Measurements from ENCODE around the gene ANKRD11.

The ANKRD11 gene

GRCh38 chr16:89317101-89317671, 173.2 kb downstream of the ANKRD11 start:
- no peak overlapping the region for H3K18ac ChIP-seq (ENCODE audit: low read length)
- no peak overlapping the region for H3K4me2 ChIP-seq (ENCODE audit: low read length)
- no peak overlapping the region for H2BK120ac ChIP-seq (ENCODE audit: low read depth, low read length)
- no peak overlapping the region for H3K27ac ChIP-seq (ENCODE audit: low read depth, low read length)
- H3K4me1 ChIP-seq (ENCODE audit: control insufficient read depth, low read depth, low read length): peaks cover 10% of the 10 kb centered on the region
- DNase-seq: no peak
- no peaks in the 10 kb centered on the region for H3K36me3 ChIP-seq (ENCODE audit: control insufficient read depth, insufficient read depth, low read length)
- no peak overlapping the region for H2AK5ac ChIP-seq (ENCODE audit: low read length)
- H2BK5ac ChIP-seq (ENCODE audit: low read length): no peak overlapping the region
- peaks cover 62% of the 10 kb centered on the region for H3K79me1 ChIP-seq (ENCODE audit: low read length)
- no peak overlapping the region for H3K23ac ChIP-seq (ENCODE audit: low read length)
- H3K27me3 ChIP-seq (ENCODE audit: insufficient read depth, low read length, poor library complexity): no peaks in the 10 kb centered on the region
- WGBS (ENCODE audit: extremely low coverage, insufficient coverage, low lambda C conversion rate): no CpG with 5 or more reads among the region's 12 CpGs
- no peak overlapping the region for H2BK15ac ChIP-seq (replicated peaks; ENCODE audit: low read depth)
- no peak overlapping the region for H3K4ac ChIP-seq (ENCODE audit: low read depth, low read length)
- H3K56ac ChIP-seq (ENCODE audit: low read length): no peak overlapping the region
- peaks cover 96% of the 10 kb centered on the region for H3K79me2 ChIP-seq (ENCODE audit: control insufficient read depth, insufficient read depth, low read length)
- no peak overlapping the region for H4K5ac ChIP-seq (ENCODE audit: low read length)
- H4K8ac ChIP-seq (ENCODE audit: low read depth, low read length): no peak overlapping the region
- H3K4me3 ChIP-seq (ENCODE audit: low read length): no peak overlapping the region
- no peak overlapping the region for H3K9ac ChIP-seq (ENCODE audit: low read length)

GRCh38 chr16:89316701-89317100, 173.7 kb downstream of the ANKRD11 start:
- H2BK5ac ChIP-seq (ENCODE audit: low read length): no peak overlapping the region
- peaks cover 93% of the 10 kb centered on the region for H3K79me2 ChIP-seq (ENCODE audit: control insufficient read depth, insufficient read depth, low read length)
- no peak overlapping the region for H2BK15ac ChIP-seq (replicated peaks; ENCODE audit: low read depth)
- no peak overlapping the region for H4K8ac ChIP-seq (ENCODE audit: low read depth, low read length)
- H3K9ac ChIP-seq (ENCODE audit: low read length): no peak overlapping the region
- DNase-seq: no peak
- H3K4ac ChIP-seq (ENCODE audit: low read depth, low read length): no peak overlapping the region
- no peak overlapping the region for H3K56ac ChIP-seq (ENCODE audit: low read length)
- no peak overlapping the region for H3K18ac ChIP-seq (ENCODE audit: low read length)
- peaks cover 10% of the 10 kb centered on the region for H3K4me1 ChIP-seq (ENCODE audit: control insufficient read depth, low read depth, low read length)
- H2AK5ac ChIP-seq (ENCODE audit: low read length): no peak overlapping the region
- H3K4me2 ChIP-seq (ENCODE audit: low read length): no peak overlapping the region
- no peak overlapping the region for H3K4me3 ChIP-seq (ENCODE audit: low read length)
- WGBS (ENCODE audit: extremely low coverage, insufficient coverage, low lambda C conversion rate): no CpG with 5 or more reads among the region's 14 CpGs
- H3K27me3 ChIP-seq (ENCODE audit: insufficient read depth, low read length, poor library complexity): no peaks in the 10 kb centered on the region
- no peak overlapping the region for H4K5ac ChIP-seq (ENCODE audit: low read length)
- H3K23ac ChIP-seq (ENCODE audit: low read length): no peak overlapping the region
- H3K36me3 ChIP-seq (ENCODE audit: control insufficient read depth, insufficient read depth, low read length): no peaks in the 10 kb centered on the region
- H3K27ac ChIP-seq (ENCODE audit: low read depth, low read length): no peak overlapping the region
- H2BK120ac ChIP-seq (ENCODE audit: low read depth, low read length): no peak overlapping the region
- peaks cover 64% of the 10 kb centered on the region for H3K79me1 ChIP-seq (ENCODE audit: low read length)

DNA sequence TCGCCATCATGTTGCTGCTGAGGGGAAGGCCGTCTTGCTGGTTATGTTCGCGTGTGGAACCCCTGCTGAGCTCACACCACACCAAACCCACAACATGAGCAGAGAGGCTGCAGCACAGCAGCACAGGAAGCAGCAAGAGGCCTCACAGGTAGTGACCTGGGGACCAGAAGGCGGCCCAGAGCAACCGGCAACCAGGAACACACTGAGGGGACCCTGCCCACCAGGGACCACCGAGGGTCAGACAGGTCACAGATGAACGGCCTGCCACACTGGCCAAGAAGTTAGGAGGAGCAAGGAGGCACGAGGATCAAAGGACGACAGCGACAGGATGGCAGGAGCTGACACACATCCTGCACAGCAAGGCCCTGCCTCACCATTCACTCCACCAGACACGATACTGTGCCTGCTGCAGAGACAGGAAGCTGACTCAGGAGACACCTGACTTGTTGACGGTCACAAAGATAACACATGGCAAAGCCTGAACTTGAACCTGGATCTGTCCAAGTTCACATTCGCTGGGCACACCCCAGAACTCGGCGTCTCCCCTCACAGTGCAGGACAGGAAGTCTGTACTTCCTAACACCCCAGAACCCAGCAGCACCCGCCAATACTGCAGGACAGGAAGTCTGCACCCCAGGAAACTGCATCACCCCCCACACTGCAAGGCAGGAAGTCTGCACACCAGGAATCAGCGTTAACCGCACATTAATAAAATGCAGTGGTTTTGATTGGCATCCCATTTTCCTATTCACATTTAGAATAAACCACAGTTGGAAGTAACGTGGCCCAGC, 174.4 kb downstream of the ANKRD11 start:
- H3K4me3 ChIP-seq (ENCODE audit: low read length): no peak overlapping the region
- H3K9ac ChIP-seq (ENCODE audit: low read length): no peak overlapping the region
- no CpG with 5 or more reads among the region's 20 CpGs for WGBS (ENCODE audit: extremely low coverage, insufficient coverage, low lambda C conversion rate)
- no peak overlapping the region for H3K4me2 ChIP-seq (ENCODE audit: low read length)
- no peak overlapping the region for H3K18ac ChIP-seq (ENCODE audit: low read length)
- no peak for DNase-seq
- H3K4me1 ChIP-seq (ENCODE audit: control insufficient read depth, low read depth, low read length): peaks cover 6% of the 10 kb centered on the region
- no peaks in the 10 kb centered on the region for H3K36me3 ChIP-seq (ENCODE audit: control insufficient read depth, insufficient read depth, low read length)
- no peak overlapping the region for H2BK120ac ChIP-seq (ENCODE audit: low read depth, low read length)
- no peak overlapping the region for H3K23ac ChIP-seq (ENCODE audit: low read length)
- H3K27me3 ChIP-seq (ENCODE audit: insufficient read depth, low read length, poor library complexity): no peaks in the 10 kb centered on the region
- H4K8ac ChIP-seq (ENCODE audit: low read depth, low read length): no peak overlapping the region
- peaks cover 63% of the 10 kb centered on the region for H3K79me1 ChIP-seq (ENCODE audit: low read length)
- peaks cover 88% of the 10 kb centered on the region for H3K79me2 ChIP-seq (ENCODE audit: control insufficient read depth, insufficient read depth, low read length)
- H2BK15ac ChIP-seq (replicated peaks; ENCODE audit: low read depth): no peak overlapping the region
- H3K56ac ChIP-seq (ENCODE audit: low read length): no peak overlapping the region
- no peak overlapping the region for H3K27ac ChIP-seq (ENCODE audit: low read depth, low read length)
- no peak overlapping the region for H3K4ac ChIP-seq (ENCODE audit: low read depth, low read length)
- no peak overlapping the region for H2BK5ac ChIP-seq (ENCODE audit: low read length)
- H4K5ac ChIP-seq (ENCODE audit: low read length): no peak overlapping the region
- H2AK5ac ChIP-seq (ENCODE audit: low read length): no peak overlapping the region

GRCh38 chr16:89315271-89315670, 175.1 kb downstream of the ANKRD11 start:
- Histone ChIP-seq H3K36me3 (ENCODE audit: control insufficient read depth, insufficient read depth, low read length) (peaks cover 1% of the 10 kb centered on the region), H3K23ac (ENCODE audit: low read length) (no peak overlapping the region), H3K4me3 (ENCODE audit: low read length) (no peak overlapping the region), H3K27me3 (ENCODE audit: insufficient read depth, low read length, poor library complexity) (no peaks in the 10 kb centered on the region), H3K9ac (ENCODE audit: low read length) (no peak overlapping the region), H4K5ac (ENCODE audit: low read length) (no peak overlapping the region), H3K79me2 (ENCODE audit: control insufficient read depth, insufficient read depth, low read length) (peaks cover 85% of the 10 kb centered on the region), H3K18ac (ENCODE audit: low read length) (no peak overlapping the region), H3K4me1 (ENCODE audit: control insufficient read depth, low read depth, low read length) (peaks cover 2% of the 10 kb centered on the region), H3K4ac (ENCODE audit: low read depth, low read length) (no peak overlapping the region), H2BK5ac (ENCODE audit: low read length) (no peak overlapping the region), H3K4me2 (ENCODE audit: low read length) (no peak overlapping the region), H2AK5ac (ENCODE audit: low read length) (no peak overlapping the region), H3K27ac (ENCODE audit: low read depth, low read length) (no peak overlapping the region), H3K79me1 (ENCODE audit: low read length) (peaks cover 62% of the 10 kb centered on the region), H4K8ac (ENCODE audit: low read depth, low read length) (no peak overlapping the region), H2BK15ac (replicated peaks; ENCODE audit: low read depth) (no peak overlapping the region), H2BK120ac (ENCODE audit: low read depth, low read length) (no peak overlapping the region), H3K56ac (ENCODE audit: low read length) (no peak overlapping the region)
- DNase-seq: no peak
- no CpG with 5 or more reads among the region's 19 CpGs for WGBS (ENCODE audit: extremely low coverage, insufficient coverage, low lambda C conversion rate)

DNA sequence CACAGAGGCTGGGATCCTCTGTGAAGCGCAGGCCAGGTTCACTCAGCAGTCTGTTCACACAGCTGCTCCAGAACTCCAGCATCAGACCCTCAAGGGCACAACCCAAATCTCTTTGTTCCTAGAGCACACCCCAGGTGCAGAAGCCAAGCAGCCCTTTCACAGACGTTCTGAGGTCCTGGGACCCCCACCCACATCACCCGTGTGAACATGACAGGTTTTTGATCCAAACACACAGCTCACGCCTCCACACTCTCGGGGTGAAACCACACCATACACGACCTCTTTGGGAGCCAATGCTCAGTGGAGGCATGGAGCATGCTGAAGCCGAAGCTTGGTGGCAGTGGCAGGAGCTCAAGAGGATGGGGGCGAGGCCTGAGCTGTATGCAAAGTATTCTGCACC, 175.5 kb downstream of the ANKRD11 start:
- H3K36me3 ChIP-seq (ENCODE audit: control insufficient read depth, insufficient read depth, low read length): peaks cover 1% of the 10 kb centered on the region
- DNase-seq: no peak
- H3K18ac ChIP-seq (ENCODE audit: low read length): no peak overlapping the region
- no peak overlapping the region for H3K27ac ChIP-seq (ENCODE audit: low read depth, low read length)
- no peak overlapping the region for H4K8ac ChIP-seq (ENCODE audit: low read depth, low read length)
- peaks cover 63% of the 10 kb centered on the region for H3K79me1 ChIP-seq (ENCODE audit: low read length)
- no peak overlapping the region for H4K5ac ChIP-seq (ENCODE audit: low read length)
- H3K4me1 ChIP-seq (ENCODE audit: control insufficient read depth, low read depth, low read length): peaks cover 2% of the 10 kb centered on the region
- no peak overlapping the region for H3K4me2 ChIP-seq (ENCODE audit: low read length)
- H2BK15ac ChIP-seq (replicated peaks; ENCODE audit: low read depth): no peak overlapping the region
- no peak overlapping the region for H3K23ac ChIP-seq (ENCODE audit: low read length)
- peaks cover 85% of the 10 kb centered on the region for H3K79me2 ChIP-seq (ENCODE audit: control insufficient read depth, insufficient read depth, low read length)
- no peak overlapping the region for H2AK5ac ChIP-seq (ENCODE audit: low read length)
- H2BK120ac ChIP-seq (ENCODE audit: low read depth, low read length): no peak overlapping the region
- H3K27me3 ChIP-seq (ENCODE audit: insufficient read depth, low read length, poor library complexity): no peaks in the 10 kb centered on the region
- no peak overlapping the region for H3K4ac ChIP-seq (ENCODE audit: low read depth, low read length)
- H2BK5ac ChIP-seq (ENCODE audit: low read length): no peak overlapping the region
- H3K9ac ChIP-seq (ENCODE audit: low read length): no peak overlapping the region
- no peak overlapping the region for H3K4me3 ChIP-seq (ENCODE audit: low read length)
- WGBS (ENCODE audit: extremely low coverage, insufficient coverage, low lambda C conversion rate): no CpG with 5 or more reads among the region's 8 CpGs
- H3K56ac ChIP-seq (ENCODE audit: low read length): no peak overlapping the region
